HG02798 (cell line): ENCODE measurements around the gene LCE1E.

Source experiments
- ATAC-seq: cut with Tn5 transposase; IDR thresholded peaks from one replicate; pipeline ENCODE4 v1.9.1; 2021; ENCODE audit warnings: mild to moderate bottlenecking; ENCODE audit not compliant: unreplicated experiment, poor library complexity

LCE1E gene

DNA sequence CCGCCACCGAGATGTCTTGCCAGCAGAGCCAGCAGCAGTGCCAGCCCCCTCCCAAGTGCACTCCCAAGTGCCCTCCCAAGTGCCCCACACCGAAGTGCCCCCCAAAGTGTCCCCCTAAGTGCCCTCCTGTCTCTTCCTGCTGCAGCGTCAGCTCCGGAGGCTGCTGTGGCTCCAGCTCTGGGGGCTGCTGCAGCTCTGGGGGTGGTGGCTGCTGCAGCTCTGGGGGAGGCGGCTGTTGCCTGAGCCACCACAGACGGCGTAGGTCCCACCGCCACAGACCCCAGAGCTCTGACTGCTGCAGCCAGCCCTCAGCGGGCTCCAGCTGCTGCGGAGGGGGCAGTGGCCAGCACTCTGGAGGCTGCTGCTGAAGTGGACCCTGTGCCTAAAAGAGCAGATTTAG lies 9.7 kb upstream of the LCE1E start:
- no peak for ATAC-seq

DNA sequence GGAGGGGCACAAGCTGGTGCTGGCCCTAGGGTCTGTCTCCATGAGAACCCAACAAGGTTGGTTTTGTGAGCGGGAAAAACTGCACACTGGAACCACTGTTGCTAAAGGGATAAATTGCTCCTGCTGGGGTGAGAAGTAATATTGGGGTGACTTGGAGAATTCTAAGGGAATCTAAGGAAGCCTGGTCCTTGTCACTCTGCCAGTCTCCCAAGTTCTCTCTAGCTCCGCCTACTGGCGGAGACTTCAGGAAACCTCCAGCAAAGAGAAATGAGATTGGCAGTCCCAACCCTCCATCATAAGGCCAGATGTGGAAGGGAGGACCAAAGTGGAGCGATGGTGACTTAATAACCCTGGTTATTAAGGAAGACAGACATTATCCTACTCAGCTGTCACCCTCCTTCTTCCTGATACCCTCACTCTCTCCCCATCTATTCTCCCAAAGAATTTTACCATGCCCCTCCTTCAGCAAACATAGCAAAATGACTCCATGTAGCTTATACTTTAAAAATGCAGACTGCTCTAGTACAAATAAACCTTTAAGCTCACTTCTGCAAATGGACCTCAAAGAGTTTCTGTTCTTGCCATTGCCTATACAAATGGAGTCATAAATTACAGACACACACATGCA lies 8.4 kb upstream of the LCE1E start:
- no peak for ATAC-seq

DNA sequence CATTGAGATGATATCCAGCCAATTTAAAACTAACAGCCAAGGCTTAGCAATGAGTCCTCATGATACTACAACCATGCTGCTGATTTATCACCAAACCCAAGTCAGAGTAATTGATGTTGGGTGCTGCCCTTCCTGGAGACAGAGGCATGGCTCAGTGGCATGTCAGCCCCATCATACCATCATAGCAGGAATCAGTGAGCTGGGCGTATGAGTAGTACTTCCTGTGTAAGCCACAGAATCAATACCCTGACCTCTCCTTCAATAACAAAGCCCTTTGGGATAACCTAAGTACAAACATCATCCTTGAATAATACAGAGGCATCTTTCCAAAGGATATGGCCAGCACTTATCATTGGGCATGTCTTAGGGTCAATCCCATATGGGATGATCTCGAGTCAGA lies 3.0 kb upstream of the LCE1E start:
- no peak for ATAC-seq

DNA sequence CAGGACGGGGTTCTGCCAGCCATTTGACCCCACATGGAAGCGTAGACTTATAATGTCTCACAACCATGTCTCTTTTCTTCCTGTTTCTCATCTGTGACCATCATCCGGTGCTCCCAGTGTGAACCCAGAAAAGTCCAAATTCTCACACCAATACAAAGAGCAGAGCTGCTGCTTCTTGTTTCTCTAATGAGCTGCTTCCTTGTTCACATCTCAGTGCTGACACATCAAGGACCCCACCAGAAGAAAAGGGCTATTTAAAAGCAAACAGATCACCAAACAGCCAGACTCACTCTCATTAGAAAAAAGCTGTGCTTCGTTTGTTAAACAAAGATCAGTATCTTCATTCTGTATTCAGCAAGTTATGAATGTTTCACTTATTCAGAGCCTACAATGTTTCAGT lies 9.6 kb downstream of the LCE1E start:
- ATAC-seq, result no peak

DNA sequence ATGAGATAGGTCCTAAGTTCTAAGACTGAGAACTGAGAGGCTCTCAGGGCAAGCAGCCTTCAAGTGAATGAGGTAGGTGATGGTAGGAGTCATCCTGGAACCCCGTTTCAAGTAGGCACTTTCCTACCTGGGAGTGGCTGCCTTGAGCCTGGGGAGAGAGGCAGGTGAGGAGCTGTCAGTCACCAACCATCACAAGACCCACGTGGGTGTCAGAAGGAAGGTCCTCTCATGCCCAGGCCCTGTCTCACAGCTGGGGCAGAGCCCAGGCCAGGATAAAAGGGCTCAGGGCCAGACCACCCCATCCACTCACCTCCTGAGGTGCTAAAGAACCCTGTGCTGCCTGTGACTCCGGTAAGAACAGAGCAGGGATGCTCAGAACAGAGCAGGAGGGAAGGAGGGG lies 10.4 kb downstream of the LCE1E start, which contains the start of gene LCE1D:
Gene LCE1D (plus strand): TSS at position 301 of the 400 bp plus-strand sequence. CDS start 1,074 bp downstream, outside the sequence.
- ATAC-seq, result no peak

DNA sequence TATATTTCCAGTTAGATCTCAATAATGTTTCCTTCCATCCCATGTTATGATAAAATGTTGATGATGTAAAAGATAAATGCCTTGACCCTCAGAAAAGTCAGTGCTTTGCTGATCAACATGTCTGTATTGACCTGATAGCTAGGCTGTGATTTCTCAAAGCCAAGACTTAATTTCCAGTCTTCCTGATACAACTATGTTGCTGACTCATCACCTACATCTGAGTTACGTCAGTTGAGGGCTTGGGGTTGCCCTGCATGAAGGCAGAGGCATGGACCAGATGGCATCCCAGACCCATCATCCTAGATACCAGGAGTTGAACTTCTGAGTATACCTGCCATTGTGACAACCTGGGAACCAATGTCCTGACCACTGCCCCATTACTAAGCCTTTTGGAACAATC lies 15.3 kb downstream of the LCE1E start:
- no peak for ATAC-seq

DNA sequence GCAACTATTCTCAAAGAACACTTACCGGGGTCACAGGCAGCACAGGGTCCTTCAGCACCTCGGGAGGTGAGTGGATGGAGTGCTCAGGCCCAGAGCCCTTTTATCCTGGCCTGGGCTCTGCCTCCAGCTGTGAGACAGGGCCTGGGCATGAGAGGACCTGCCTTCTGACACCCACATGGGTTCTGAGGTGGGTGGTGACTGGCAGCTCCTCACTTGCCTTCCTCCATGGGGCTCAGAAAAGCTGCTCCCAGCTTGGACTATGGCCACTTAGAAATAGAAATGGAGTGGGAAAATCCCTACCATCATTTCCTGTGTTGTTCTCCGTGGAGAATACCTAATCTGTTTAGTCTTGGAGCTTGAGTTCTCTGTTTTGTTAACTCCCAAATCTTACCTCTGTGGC lies 20.5 kb downstream of the LCE1E start, which contains the start of gene LCE1C:
Gene LCE1C (minus strand): TSS at position 76 of the 400 bp plus-strand sequence. CDS start 1,173 bp downstream, outside the sequence.
- ATAC-seq, result no peak

DNA sequence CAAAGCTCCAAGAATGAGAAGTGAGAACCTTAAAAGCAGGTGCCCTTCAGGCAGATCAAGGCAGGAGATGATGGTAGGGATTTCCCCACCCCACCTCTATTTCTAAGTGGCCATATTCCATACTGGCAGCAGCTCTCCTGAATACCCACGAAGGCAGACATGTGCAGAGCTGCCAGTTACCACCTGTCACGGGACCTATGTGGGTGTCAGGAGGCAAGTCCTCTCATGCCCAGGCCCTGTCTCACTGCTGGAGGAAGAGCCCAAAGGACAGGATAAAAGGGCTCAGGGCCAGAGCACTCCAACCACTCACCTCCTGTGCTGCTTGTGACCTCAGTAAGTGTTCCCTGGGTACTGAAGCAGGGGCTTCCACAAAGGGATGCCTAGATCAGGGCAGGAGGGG lies 25.0 kb downstream of the LCE1E start:
- no peak for ATAC-seq

DNA sequence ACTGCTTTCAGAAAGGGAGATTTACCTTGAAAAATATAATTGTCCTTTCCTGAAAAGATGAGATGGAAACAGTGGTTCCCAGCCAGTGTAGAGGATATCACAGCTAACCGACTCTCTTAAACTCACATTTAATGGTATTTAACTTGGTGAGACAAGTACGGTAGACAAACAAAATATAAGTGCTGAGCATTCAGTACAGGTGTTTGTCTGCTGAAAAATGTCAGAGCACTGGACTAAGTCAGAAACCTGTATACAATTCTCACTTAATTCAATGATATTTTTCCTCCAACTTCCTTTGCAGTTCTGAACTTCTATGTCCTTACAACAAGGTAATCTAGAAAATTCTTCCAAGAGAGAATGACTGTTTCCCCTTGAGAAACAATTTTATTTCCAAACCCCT lies 25.6 kb downstream of the LCE1E start, which contains the start of gene LCE1B:
Gene LCE1B (plus strand): TSS at position 301 of the 400 bp plus-strand sequence. CDS start 476 bp downstream, outside the sequence.
- ATAC-seq, result no peak

DNA sequence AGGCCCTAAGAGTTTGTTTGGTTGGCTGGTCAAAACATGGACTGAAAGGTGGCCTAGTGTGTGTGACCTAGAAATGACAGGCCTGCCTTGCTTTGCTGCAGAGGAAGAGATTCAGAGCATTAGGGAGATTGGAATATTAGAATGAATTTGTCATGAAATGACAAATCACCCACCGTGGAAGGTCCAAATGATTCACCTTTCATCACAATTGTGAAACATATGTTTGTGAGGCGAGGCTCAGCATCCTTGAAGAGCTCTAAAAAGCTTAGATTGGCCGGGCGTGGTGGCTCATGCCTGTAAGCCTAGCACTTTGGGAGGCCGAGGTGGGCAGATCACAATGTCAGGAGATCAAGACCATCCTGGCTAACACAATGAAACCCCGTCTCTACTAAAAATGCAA lies 31.3 kb downstream of the LCE1E start:
- no peak for ATAC-seq

DNA sequence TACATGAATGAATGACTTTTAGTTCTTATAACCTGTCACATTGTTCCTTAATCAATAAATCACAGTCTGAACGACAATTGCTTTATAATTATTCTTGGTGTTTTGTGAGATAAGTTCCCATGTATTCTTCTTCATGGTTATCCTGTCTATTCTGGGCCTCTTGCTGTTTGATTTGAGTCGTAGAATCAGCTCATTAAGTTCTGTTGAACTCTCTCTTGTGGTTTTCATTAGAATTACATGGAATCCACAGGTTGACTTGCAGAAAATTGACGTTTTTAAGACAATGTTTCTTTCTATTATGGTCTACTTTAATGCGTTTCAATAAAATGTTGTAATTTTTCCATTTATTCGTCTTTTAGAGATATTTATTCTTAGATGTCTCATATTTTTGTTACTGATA lies 37.2 kb downstream of the LCE1E start:
- no peak for ATAC-seq

DNA sequence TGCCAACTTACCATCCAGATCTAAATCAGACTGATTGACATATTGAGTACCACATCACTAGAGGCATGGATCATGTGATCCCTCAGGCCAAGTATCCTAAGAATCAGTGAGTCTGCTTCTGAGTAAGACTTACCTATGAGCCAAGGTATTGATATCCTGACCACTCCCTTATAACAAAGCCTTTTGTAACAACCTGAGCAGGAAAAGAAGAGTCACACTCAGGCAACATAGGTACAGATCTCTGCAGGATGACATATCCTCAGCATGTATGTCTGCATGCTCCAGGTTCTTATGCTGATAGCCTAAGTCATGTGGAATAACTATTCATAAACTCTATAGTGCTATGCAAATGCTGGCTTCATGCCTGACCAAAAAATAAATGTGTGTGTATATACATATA lies 38.9 kb downstream of the LCE1E start:
- no peak for ATAC-seq

DNA sequence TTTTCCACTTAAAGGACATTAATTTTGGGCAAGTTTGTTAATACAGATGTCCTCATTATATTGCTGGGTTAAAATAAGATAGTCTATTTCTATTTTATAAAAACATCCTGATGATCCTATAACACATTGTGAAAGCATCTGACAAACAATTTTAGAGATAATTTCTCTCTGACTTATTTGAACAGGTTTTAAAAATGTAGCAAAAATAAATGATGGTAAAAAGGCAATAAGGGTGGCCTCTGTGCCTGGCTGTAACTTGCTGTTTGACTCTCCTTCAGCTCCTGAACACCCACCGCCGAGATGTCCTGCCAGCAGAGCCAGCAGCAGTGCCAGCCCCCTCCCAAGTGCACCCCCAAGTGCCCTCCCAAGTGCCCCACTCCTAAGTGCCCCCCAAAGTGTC lies 41.1 kb downstream of the LCE1E start, which contains the start of gene LCE1A:
Gene LCE1A (plus strand): TSS at position 301 of the 400 bp plus-strand sequence. CDS start 0 bp downstream, at position 301.
- ATAC-seq, result no peak

DNA sequence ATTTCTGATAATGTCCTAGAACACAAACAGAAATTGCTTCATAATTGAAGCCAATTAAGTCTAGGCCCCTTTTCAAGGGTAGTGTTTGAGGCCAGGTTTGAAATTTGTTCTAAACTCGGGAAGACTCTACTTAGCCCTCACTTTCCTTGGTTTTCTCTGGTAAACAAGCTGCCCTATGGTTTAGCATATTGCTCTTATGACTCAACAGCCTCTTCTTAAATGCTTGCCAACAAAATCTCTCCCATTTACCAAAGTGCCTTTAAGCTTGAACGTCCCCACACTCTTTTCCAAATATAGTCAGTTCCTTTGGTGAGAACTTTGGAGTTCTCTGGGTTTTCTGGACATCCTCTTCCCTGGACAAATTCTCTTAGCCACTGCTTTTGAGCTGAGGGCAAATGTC lies 50.8 kb downstream of the LCE1E start:
- ATAC-seq, result no peak
